ENCODE measurements around the gene SCAANT1. TPM values are rescaled to one million over a fixed set of nuclear protein-coding genes. Genes with fewer than 3 reads are reported as not detected.

SCAANT1 gene
- total and polyA plus RNA-seq, 2 of the 8 experiments (the other 6 are each of a cell fraction or from before 2014, with no cell fraction given): not detected

GRCh38 chr3:63908776-63909175 lies 3.4 kb downstream of the SCAANT1 start:
- Histone ChIP-seq H2BK120ac (replicated peaks; ENCODE audit: low read depth, low read length) (no peak overlapping the region), H3K27me3 (replicated peaks in 1 of 4; ENCODE audit: control insufficient read depth in 3 of 4, extremely low read depth in 1 of 4, insufficient read depth in 3 of 4, low read length in 3 of 4) (no peaks in the 10 kb centered on the region), H2BK5ac (ENCODE audit: low read depth, low read length) (no peak overlapping the region), H3K4me1 (replicated peaks in 1 of 4; ENCODE audit: control insufficient read depth in 3 of 4, insufficient read depth in 4 of 4, low read length in 3 of 4) (peaks cover 0 to 2% (median 0%) of the 10 kb centered on the region in 4 experiments; a peak in 3 of 7 replicates), H3K23me2 (ENCODE audit: low read depth, low read length) (peaks cover 6% of the 10 kb centered on the region), H3K4me2 (ENCODE audit: insufficient read depth in 1 of 2, low read depth in 2 of 2, low read length in 2 of 2) (no peak overlapping the region), H3K36me3 (ENCODE audit: control insufficient read depth in 2 of 4, insufficient read depth in 4 of 4, low read length in 3 of 4) (no peaks in the 10 kb centered on the region), H3K4ac (replicated peaks; ENCODE audit: insufficient read length, low read depth, low read length) (no peak overlapping the region), H2BK15ac (ENCODE audit: low read length) (no peak overlapping the region), H3K79me1 (ENCODE audit: low read depth, low read length) (no peaks in the 10 kb centered on the region), H3K23ac (ENCODE audit: insufficient read length) (no peak overlapping the region), H3K56ac (replicated peaks; ENCODE audit: insufficient read length, low read depth, low read length) (no peak overlapping the region), H3K79me2 (ENCODE audit: control insufficient read depth in 1 of 2, insufficient read depth in 2 of 2, low read length in 2 of 2) (0 out of 4 replicates have a peak, but pooled peaks cover 0 to 2% of the 10 kb centered on the region in 2 experiments), H4K91ac (replicated peaks; ENCODE audit: insufficient read length, low read length) (no peak overlapping the region), H4K20me1 (replicated peaks in 1 of 2; ENCODE audit: control insufficient read depth in 1 of 2, insufficient read depth in 2 of 2, low read length in 2 of 2) (peaks cover 0 to 1% of the 10 kb centered on the region in 2 experiments), H2AK5ac (ENCODE audit: low read depth, low read length) (no peak overlapping the region), H3K4me3 (ENCODE audit: extremely low read depth in 1 of 4, insufficient read depth in 2 of 4, low read depth in 3 of 4, low read length in 4 of 4) (no peak overlapping the region), H4K8ac (ENCODE audit: extremely low read depth, insufficient read depth, low read length) (no peak overlapping the region), H2BK12ac (ENCODE audit: low read depth, low read length) (no peak overlapping the region), H3K27ac (ENCODE audit: low read depth, low read length) (no peak overlapping the region), H3K9me3 (ENCODE audit: insufficient read depth in 2 of 2, low read depth in 1 of 2, low read length in 1 of 2) (no peaks in the 10 kb centered on the region), H3K18ac (ENCODE audit: extremely low read depth, low read length) (no peak overlapping the region), H4K5ac (ENCODE audit: insufficient read length, low read depth, low read length) (no peak overlapping the region), H2AFZ (ENCODE audit: low read length) (no peak overlapping the region), H2BK20ac (ENCODE audit: low read length) (no peak overlapping the region), H3K9ac (replicated peaks in 1 of 4; ENCODE audit: extremely low read depth in 1 of 4, low read depth in 3 of 4, low read length in 3 of 4) (no peak overlapping the region), H3K14ac (ENCODE audit: insufficient read length) (no peak overlapping the region)
- DNase-seq (ENCODE audit: low read depth in 1 of 2, low spot score in 2 of 2): no peak
- 94% methylated on average over 1 of the region's 1 CpG; no CpG with 5 or more reads in 1 of the 2 experiments for WGBS, 2 experiments (ENCODE audit: extremely low coverage in 1 of 2, insufficient coverage in 1 of 2, insufficient read length in 1 of 2, insufficient replicate concordance in 2 of 2, low coverage in 1 of 2, low lambda C conversion rate in 2 of 2, missing lambda C conversion rate in 1 of 2)
- ChIA-PET CTCF (ENCODE audit: partially characterized antibody) (no interaction called here), POLR2A (ENCODE audit: partially characterized antibody) (no interaction called here)
- no peak for FAIRE-seq
